GM10248 (cell line): ENCODE measurements around the gene IMMP1L.

ENCODE experiments used
- CTCF ChIA-PET: fragments of 300-600 bp; sonication (Branson Sonifier 250); formaldehyde crosslinking; extraction: SDS; loops from one replicate; lab custom pipeline; 2021; ENCODE audit warnings: antibody characterized with exemption; lab: Yijun Ruan, JAX
- POLR2A ChIA-PET: fragments of 350-650 bp; sonication (Branson Sonifier 250); formaldehyde crosslinking; extraction: SDS; loops from one replicate; lab custom pipeline; 2020; ENCODE audit warnings: antibody characterized with exemption; lab: Yijun Ruan, JAX
- DNase-seq: peaks from one replicate; pipeline ENCODE4 v3.0.0; 2012; ENCODE audit errors: extremely low spot score
- CTCF ChIP-seq: IDR thresholded peaks from 2 replicates; pipeline ENCODE4 v1.5.1; 2012; ENCODE audit warnings: mild to moderate bottlenecking, low read depth; ENCODE audit errors: extremely low read depth, missing control alignments, control extremely low read depth

The IMMP1L gene

GRCh38 chr11:31509429-31510345, at the start of gene IMMP1L, which contains the start of gene ELP4:
Gene IMMP1L, minus strand, starts transcription at chr11:31509622. Its CDS starts 46,346 bp downstream, at chr11:31463276.
Gene ELP4, plus strand, starts transcription at chr11:31509767. Its CDS starts 18 bp downstream, at chr11:31509785.
- CTCF ChIA-PET = interaction anchor here (1.0 kb wide), 1 partner anchor 449 kb away, joined by 3 read pairs; no protein-coding TSS in a partner anchor
- TF ChIP-seq CTCF = no peak
- POLR2A ChIA-PET = no interaction called here
- DNase-seq = peak; percentile 98

- ChIA-PET CTCF (no interaction called here), POLR2A (no interaction called here)
- TF ChIP-seq CTCF = no peak
- no peak for DNase-seq
These were observed 48.6 kb upstream of the IMMP1L start for GRCh38 chr11:31558001-31558400.

GRCh38 chr11:31555938-31556337, 46.5 kb upstream of the IMMP1L start:
- ChIA-PET POLR2A (no interaction called here), CTCF (interaction anchor here (1.1 to 1.3 kb wide), 3 partner anchors 25 to 403 kb away, joined by 3 to 4 read pairs (median 3); no protein-coding TSS in a partner anchor)
- no peak for DNase-seq
- no peak for TF ChIP-seq CTCF

- no peak for DNase-seq
- no peak for TF ChIP-seq CTCF
- CTCF ChIA-PET = interaction anchor here (2.0 kb wide), 1 partner anchor 11 kb away, joined by 5 read pairs; no protein-coding TSS in a partner anchor
- POLR2A ChIA-PET = no interaction called here
These were observed 33.4 kb upstream of the IMMP1L start for GRCh38 chr11:31542862-31543261.

- no peak for DNase-seq
- TF ChIP-seq CTCF = no peak
- POLR2A ChIA-PET = no interaction called here
- CTCF ChIA-PET = no interaction called here
These were observed 26.1 kb upstream of the IMMP1L start for GRCh38 chr11:31535479-31535878.

- no peak for DNase-seq
- no peak for TF ChIP-seq CTCF
- POLR2A ChIA-PET = no interaction called here
- CTCF ChIA-PET = interaction anchor here (1.1 kb wide), 2 partner anchors 10 to 16 kb away, joined by 3 to 5 read pairs; no protein-coding TSS in a partner anchor
These were observed 21.9 kb upstream of the IMMP1L start for GRCh38 chr11:31531293-31531692.
